HG02970 (cell line): Measurements from ENCODE around the gene LRRC8D.

Experiments
- ATAC-seq: cut with Tn5 transposase; IDR thresholded peaks from one replicate; pipeline ENCODE4 v1.9.1; 2021; ENCODE audit warnings: mild to moderate bottlenecking, moderate library complexity, moderate number of reproducible peaks; ENCODE audit not compliant: unreplicated experiment, low FRiP score

LRRC8D gene

DNA sequence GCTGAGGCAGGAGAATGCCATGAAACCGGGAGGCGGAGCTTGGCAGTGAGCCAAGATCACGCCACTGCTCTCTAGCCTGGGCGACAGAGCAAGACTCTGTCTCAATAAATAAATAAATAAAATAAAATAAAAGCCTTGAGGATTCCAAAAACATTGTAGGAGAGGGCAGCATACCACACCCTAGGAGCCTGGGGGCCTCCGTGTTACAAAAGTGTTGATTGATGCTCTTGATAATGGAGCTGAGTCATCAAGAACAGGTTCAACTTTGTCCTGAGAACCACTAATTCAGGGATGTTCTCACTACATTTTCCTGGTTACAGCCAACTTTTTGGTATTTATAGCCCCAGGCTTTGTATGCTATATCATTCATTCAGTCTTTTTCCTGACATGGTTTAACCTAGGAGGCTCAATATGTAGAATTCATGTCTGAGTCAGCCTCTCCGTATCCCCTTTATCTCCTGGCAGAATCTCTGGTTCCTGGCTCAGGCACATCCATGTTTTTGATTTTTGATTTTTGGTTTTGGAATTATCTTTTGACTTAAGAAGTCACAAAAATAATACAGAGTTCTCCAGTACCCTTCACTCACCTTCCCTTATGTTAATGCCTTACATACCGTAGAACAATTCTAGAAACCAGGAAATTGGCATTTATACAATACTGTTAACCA is 69.4 kb downstream of the LRRC8D start:
- ATAC-seq, result no peak

DNA sequence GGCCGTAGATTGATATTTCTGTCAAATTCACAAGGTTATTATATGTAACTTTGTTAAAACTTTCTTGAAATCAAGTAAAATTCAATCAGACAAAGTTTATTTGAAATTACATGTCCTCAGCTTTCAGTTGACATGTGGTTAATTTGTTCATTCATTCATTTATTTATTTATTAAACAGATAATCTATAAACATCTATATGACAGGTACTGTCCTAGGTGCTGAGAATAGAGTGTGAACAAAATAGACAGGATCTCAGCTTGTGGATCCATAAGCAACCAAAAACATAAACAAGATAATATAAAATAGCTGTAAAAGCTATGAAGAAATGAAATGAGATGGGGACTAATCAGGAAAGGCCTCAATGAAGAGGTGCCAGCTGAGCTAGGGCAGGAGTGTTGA is 72.0 kb downstream of the LRRC8D start:
- no peak for ATAC-seq

DNA sequence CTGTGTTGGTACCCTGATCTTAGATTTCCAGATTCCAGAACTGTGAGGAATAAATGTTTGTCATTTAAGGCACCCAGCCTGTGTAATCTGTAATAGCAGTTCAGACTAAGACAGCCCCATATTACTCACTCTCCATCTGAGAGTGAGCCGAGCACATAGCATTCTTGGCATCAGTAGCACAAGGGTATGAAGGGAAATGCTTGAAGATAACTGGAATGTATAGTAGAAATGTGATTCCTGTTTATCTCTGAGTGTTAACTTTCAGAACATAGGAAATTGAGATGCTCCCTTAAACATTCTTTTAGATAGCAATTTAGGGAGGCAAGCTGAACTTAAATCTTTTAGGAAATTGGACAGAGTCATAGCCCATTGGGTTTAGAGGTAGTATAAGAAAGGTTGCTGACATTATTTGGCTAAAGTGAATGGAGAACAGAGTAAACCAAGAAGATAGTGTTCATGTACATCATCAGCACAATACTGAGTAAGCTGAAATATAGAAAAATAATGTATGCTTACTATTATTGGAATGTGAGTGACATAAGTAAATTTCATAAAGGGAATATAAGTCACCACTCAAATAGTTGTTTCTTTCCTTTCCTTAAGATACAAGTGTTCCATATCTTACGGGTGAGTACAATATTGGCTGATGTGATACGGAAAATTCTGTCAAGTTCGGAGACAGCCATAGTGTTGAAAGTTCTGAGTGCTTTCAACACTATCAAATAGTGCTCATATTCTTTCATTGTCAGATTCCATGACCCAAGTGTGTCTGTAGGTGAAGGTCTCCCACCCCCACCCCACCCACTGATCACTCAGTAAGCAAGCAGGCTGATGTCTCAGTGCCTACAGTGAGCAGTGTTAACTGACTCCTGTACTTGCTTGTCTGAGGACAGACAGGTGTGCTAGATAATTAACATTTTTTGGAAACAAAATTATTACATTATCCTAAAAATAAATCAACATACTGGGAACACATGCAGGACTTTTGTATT is 73.7 kb downstream of the LRRC8D start:
- no peak for ATAC-seq

DNA sequence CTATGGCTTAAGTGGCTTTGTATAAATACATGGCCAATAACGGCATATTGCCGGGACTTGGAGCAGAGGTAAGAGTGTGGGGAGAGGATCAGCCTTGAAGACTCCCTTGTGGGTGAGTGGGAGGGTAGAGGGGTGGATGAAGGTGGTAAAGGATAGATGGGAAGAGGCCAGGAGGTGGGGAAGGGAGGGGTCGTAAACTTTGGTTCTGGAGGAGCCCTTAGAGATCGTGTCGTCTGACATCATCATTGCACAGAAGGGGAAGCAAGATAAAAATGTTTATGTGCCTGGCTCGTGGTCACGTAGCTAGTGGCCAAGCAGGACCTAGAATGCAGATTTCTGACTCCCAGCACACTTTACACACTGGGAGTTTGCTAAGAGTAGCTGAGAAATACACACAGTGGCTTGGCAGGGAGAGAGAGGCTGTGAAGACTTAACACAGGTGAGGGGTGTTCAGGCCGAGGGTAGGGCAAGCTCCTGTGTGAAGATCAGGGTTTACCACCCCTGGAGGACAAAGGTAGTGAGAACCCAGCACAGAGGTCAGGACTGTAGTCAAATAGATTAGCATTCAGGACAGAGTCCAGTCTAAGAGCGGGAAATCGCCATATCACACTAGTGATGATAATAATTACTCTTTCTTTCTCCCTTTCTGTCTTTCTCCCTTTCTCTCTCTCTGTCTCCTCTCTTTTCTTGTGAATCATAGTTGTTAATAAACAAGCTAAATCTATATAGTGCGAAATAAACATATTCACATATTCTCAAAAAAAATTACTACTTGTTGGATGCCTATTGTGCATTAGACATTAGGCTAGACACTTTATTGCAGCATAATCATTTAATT is 75.5 kb downstream of the LRRC8D start:
- no peak for ATAC-seq

DNA sequence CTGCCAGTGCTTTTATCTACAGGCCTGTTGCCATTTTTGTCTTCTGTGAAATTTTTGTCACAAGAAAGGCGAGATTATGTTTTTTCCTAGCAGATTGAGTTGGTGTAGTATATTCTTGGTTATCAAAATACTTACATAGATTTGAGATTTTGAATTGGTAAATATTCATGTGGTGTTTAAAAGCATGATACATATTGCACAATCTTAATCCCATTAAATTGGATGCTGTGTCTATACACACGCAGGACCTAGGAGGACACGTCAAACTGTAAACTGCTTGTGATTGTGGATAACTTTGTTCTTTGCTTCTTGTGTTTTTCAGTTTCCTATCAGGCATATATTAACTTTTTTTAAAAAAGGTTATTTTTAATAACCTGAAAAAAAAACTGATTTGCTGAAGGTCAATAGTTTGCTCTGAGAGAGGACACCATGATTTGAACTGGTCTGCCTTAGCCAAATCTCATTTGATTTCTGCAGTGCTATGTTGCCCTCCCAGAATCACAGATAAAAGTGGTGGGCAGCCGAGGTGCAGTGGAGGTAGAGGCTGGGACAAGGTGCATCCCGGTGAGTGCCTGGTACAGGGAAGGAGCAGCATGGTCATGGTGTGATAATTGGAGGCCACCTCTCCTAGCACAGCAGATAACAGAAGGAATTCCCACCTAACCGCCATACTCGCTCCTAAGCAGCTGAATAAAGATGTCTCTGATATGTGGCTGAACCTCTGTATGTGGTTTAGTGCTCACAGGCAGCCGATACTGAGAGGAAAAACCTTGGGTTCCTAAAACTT is 76.7 kb downstream of the LRRC8D start:
- no peak for ATAC-seq

DNA sequence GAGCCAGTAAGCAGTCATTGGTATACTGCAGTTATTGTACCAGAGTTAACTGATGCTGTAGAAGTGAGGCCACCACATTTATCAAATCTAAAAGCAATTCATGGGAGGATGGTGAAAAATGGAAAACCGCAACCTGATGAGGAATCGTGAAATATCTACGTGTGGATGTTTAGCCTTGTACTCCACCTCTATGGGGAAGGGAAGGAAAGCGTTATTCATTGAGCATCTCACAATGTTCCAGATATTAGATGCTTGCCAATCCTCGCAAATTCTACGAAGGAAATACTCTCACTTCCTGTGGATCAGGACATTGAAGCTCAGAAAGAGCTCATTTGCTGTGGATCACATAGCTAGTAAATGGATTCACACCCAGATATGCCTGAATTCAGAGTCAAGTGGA is 77.3 kb downstream of the LRRC8D start:
- no peak for ATAC-seq

DNA sequence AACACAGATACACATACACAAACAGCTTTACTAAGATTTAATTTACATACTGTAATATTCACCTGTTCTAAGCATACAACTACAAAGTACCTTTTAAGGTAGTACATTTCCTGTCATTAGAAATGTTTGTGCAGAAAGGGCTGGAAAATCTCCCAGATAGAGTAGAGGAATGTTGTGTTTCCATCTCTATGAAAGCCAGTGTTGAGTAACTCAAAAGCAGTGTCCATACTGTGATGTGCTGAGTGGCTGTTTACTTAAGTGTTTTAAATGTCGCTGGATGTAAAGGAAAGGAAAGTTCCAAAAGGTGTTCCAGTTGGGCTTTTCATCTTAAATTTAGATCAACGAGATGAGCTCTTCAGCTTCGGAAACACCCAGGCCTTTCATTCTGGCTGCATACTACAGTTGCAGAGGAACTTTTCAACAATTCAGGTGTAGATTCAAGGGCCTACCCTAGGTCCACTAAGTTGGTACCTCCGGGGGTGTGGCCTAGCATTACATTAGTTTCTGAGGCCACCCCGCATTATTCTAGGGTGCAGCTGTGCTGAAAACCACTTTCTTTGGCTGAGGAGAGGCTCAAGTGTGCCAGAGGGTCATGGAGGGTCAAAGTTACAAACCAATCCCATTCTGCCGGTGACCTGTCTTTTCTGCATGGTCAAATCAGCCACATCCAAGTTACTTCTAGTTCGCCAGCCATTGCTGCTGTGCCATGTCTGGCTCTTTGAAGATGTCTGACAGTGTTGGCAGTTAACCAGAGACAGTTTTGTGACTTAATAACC is 78.1 kb downstream of the LRRC8D start:
- no peak for ATAC-seq

DNA sequence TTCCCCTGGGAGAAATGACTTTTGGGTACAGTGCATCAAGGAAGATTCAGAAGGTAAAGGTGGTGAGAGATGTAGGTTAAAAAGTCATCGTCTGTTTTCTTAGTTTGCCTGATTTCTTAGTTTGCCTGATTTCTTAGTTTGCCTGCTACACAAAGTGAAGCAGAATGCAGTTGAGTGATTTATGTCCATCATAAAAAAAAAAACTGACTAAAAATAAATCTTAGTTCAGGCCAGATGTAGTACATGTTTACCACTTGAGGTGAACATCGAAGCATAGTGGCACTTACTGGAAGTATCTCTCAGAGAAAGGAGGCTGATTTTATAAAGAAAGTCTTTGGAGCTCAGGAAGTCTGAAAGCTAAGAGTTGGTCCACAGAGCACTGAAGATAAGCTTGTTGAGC is 79.5 kb downstream of the LRRC8D start:
- ATAC-seq, result no peak

DNA sequence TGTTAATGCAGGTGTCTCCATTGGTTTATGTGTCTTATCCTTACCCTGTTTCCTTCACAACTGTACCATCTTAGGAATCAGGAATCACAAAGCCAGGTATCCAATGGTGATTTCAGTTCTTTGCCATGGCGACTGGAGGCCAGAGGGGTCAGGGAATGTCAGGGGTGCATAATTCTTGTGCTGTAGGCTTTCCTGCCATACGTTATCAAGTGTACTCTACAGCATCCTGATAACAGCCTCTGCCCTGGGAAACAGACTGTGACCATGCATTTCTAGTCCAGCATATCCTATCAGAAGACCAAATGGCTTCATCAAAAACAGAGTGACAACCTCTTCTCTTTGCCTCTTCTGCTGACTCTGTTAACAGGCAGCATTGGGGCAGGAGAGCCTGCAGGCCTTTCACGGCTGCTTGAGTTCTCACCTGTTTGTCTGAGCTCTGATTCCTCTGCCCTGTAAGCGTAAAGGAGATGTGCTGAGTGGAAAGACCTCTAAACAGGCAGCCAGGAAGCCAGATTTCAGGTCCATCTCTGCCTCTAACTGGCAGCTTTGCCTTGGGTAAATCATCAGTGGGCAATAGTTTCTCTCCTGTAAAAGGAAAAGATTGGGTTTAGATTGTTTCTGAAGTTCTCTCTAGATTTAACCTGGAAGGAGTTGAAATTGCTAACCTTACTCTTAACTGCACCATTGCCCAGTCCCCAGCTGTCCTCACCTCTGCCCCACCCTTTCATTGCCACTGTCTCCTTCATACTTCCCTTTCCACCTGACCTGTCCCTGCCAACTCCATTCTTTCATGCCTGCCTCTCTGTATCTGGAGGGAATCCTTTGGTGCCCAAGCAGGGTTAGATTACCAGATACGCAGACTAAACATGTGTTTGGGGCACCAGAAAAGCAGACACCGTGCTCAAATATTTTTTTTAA is 80.2 kb downstream of the LRRC8D start:
- ATAC-seq, result no peak

DNA sequence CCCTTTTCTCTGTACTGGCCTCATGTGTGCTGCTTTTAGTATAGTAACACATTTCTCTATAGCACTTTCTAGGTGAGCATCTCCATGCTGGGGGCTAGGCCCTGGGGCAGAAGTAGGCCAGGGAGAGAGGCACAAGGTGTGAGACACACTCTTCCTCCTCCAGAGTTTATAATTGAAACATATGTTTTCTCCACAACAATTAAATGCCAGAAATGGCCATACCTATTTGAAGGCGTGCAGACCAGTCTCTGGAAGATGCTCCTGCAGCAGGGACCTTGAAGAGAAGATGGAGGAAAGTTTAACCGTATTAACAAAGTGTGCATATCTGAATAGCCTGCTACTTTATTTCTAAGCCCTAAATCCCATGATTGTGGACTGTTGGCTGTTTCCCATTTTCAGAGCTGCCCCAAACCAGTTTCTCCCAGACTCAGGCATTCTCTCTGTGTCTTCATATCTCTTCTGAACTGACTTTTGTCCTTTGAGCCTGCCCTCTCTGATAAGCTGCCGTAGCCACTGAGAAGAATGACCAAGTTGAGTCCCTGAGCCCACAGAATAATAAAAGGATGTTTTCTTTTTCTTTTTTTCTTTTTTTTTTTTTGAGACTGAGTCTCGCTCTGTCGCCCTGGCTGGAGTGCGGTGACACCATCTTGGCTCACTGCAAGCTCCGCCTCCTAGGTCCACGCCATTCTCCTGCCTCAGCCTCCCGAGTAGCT is 81.3 kb downstream of the LRRC8D start:
- no peak for ATAC-seq

DNA sequence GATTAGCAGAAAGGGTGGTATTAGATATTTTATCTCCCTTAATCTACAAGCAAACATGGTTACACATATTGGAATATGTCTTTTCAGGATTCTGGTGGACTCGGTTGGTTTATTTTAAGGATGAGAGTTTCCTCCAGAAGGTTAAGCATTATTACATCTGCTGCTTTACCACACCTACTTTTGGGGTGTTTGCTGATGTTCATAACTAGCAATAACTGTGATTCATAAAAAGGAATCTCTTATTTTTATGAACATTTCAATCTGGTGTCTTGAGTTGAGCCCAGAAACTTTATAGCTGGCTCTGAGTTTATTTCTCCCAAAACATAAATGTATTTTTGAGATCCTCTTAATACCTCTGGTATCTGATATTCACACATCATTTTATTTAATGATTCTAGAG is 82.7 kb downstream of the LRRC8D start:
- ATAC-seq, result no peak

DNA sequence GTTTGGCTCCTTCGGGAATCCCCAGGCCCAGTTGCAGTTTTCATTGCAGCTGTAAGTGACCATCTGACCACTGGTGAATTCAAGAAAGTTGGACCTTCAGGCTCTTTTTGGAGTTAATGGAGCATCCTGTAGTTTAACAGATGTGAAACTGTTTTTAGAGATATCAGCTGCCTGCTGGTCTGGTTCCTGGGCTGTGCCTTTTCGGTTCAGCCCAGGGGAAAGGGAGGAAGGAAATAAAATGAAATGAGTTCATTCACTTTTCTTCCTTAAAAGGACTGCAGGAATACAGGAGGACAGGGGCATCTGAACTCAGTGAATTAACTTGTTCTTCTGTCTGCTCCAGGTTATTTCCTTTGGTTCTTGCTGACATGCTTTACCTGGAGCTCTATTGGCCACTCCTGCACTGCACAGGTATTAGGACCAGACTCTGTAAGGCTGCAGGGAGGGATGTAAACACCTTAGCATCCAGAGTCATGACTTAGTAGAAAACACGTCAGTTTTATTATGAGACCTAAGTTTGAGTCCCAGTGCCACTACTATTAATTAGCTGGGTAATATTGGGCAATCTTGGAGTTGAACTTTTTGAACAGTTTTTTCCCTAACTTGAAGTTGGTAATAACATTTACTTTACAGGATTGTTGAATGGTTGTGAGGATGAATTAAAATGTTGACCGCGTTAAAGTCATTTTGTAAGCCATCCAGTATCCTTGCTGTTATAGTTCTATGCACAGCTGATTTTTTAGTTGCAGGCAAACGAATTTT is 83.6 kb downstream of the LRRC8D start:
- no peak for ATAC-seq

DNA sequence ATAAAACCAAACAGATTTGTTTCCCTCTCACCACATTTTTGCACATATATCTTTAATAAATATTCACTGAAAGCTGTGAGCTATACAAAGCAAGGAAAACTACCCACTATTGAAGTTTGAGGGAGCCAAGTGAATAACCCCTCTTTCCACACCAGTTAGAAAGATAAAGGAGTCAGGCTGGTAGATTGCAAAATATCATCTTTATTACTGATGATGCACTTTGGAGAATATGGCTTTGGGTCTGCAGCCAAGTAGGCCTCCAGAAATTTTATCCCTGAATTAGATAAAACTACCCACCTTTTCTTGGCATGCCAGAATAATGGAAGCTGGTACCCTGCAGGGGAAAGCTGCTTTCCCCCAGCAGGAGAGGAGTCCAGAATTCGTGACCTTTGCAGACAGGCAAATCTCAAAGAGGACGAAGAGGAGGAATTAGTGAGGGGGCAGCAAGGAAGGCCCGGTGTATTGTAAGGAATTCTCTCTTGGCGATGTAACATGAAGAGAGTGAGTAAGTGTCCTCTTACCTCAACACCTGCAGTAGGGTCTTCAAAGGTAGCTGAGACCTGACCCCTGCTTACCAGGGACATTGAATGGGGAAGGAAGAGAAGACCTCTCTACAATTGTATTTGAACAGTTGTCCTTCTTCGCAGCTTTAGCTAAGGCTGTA is 84.7 kb downstream of the LRRC8D start:
- ATAC-seq, result no peak

DNA sequence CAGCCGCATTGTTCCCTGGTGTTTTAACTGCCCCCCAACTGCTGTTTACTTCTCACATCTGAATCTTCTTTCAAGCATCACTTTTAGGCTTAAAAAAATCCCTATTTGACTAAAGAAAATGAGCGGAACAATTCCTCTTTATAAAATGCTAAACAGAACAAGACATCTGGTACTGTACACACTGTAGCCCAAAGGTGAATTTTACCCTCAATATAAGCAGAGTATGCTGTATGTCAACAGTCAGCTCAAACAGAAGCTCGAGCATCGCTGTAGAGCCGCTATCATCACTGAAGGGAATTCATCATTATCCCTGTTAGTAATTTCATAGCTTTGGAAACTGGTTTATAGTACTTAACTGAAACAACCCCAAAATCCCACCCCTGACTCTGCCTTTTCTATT is 85.3 kb downstream of the LRRC8D start:
- no peak for ATAC-seq

DNA sequence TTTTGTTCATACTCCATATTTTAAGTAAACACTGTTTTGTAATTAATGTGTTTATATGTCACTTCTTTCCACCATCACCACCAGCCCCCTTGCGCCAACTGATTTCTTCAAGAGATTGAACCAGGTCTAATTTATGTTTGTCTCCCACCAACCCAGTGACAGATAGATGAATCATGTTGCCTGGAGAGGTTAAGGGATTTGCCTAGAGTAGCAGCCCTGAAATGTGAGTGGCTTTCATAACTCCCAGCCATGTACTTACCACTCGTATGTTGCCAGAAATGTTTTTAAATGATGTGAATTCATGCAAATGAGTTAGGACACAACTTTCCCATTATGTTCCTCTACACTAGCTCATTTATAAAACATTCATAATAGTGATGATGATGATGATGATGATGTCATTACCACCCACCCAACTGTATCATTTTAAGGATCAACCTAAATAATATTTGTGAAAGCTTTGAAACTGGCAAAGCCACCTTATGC is 86.9 kb downstream of the LRRC8D start:
- ATAC-seq, result no peak

DNA sequence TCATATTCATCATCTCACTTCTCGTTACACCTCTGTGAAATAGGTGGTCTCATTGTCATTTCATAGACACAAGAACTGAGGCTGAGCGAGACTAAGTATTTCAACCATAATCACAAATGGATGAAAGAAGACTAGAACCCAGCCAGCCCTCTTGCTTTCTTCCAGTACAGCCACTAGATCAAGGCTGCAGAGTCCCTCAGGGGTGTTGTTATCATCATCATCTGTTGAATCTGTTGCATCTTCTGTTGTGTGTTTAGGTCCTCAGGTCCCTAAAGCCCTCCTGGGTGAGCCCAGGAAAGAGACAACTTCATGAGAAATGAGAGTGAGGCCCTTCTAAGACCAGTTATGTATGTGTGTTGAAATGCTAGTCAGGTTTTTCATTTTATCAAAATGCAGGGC is 87.4 kb downstream of the LRRC8D start:
- ATAC-seq, result no peak
